Lung (tissue), 12 donors: ENCODE results near the gene DENND4B. TPM values are rescaled to one million over a fixed set of nuclear protein-coding genes. Genes with fewer than 3 reads are reported as not detected.

Experiments
- ATAC-seq: fragments of 200-7000 bp; cut with Tn5 transposase; one replicate; pipeline ENCODE4 v1.9.1; 2020; ENCODE audit warnings: moderate number of reproducible peaks; ENCODE audit not compliant: insufficient read depth, low FRiP score
- DNase-seq, 3 donors: peaks; one replicate each; pipeline ENCODE4 v3.0.0-alpha.2; 2013 to 2017
- H3K27ac ChIP-seq, 2 donors: one replicate each; pipeline ENCODE4 v1.5.1; 2013; ENCODE audit warnings: mild to moderate bottlenecking in 2 of 2, moderate library complexity in 2 of 2, control low read depth in 1 of 2, inconsistent platforms in 1 of 2, low read depth in 1 of 2, low read length in 1 of 2
- H3K27me3 ChIP-seq, 3 donors: one replicate each; pipeline ENCODE4 v1.5.1; 2013; ENCODE audit warnings: low read length in 2 of 3; ENCODE audit not compliant: control insufficient read depth in 3 of 3, insufficient read depth in 3 of 3
- H3K36me3 ChIP-seq, 4 donors: one replicate each; pipeline ENCODE4 v1.5.1; 2013; ENCODE audit warnings: low read length in 4 of 4, mild to moderate bottlenecking in 1 of 4, moderate library complexity in 1 of 4; ENCODE audit not compliant: control insufficient read depth in 4 of 4, insufficient read depth in 4 of 4
- H3K4me1 ChIP-seq, 5 donors: one replicate each; pipeline ENCODE4 v1.5.1; 2013; ENCODE audit warnings: low read length in 5 of 5, mild to moderate bottlenecking in 2 of 5, moderate library complexity in 1 of 5; ENCODE audit not compliant: control insufficient read depth in 5 of 5, insufficient read depth in 5 of 5
- H3K4me3 ChIP-seq: one replicate; pipeline ENCODE4 v1.5.1; 2013; ENCODE audit warnings: mild to moderate bottlenecking, control low read depth, moderate library complexity
- H3K9ac ChIP-seq, 2 donors: one replicate each; pipeline ENCODE4 v1.5.1; 2013; ENCODE audit warnings: low read length in 2 of 2, control low read depth in 1 of 2; ENCODE audit not compliant: insufficient read depth in 1 of 2
- H3K9me3 ChIP-seq, 4 donors: one replicate each; pipeline ENCODE4 v1.5.1; 2013; ENCODE audit warnings: low read length in 3 of 4, mild to moderate bottlenecking in 1 of 4, moderate library complexity in 1 of 4; ENCODE audit not compliant: control insufficient read depth in 4 of 4, insufficient read depth in 3 of 4
- CTCF ChIP-seq: IDR thresholded peaks from 2 replicates; pipeline ENCODE4 v1.5.1; 2012; ENCODE audit warnings: mild to moderate bottlenecking; ENCODE audit errors: control extremely low read depth, extremely low read depth
- WGBS, 2 donors: extraction: QIAGEN DNeasy Blood & Tissue Kit; methylation state at CpG; one replicate each; pipeline ENCODE4 v1.1.7; 2013; 5-methylcytosine and 5-hydroxymethylcytosine counted together
- polyA plus RNA-seq, 2 donors: library from polyadenylated mRNA; stranded (reverse); fragments of 200-250 nt; gene quantifications; one replicate each; pipeline ENCODE4 v1.2.1, GENCODE V29; 2013
- total RNA-seq, 2 donors: library from RNA; depleted of rRNA in 1 of 2; stranded (reverse); fragments of >200 nt in 1 of 2; gene quantifications; one replicate each; pipeline ENCODE4 v1.2.1, GENCODE V29; 2014 to 2021
- donor health status: control.
- donor health status: control.
- donor health status: Bipolar disorder and iron deficiency.
- donor health status: healthy.
- donor health status: DM: yes; HTN: yes; CAD: no.

The DENND4B gene
- total and polyA plus RNA-seq, 4 donors = 40.5 to 84.7 (median 59.4) TPM

DNA sequence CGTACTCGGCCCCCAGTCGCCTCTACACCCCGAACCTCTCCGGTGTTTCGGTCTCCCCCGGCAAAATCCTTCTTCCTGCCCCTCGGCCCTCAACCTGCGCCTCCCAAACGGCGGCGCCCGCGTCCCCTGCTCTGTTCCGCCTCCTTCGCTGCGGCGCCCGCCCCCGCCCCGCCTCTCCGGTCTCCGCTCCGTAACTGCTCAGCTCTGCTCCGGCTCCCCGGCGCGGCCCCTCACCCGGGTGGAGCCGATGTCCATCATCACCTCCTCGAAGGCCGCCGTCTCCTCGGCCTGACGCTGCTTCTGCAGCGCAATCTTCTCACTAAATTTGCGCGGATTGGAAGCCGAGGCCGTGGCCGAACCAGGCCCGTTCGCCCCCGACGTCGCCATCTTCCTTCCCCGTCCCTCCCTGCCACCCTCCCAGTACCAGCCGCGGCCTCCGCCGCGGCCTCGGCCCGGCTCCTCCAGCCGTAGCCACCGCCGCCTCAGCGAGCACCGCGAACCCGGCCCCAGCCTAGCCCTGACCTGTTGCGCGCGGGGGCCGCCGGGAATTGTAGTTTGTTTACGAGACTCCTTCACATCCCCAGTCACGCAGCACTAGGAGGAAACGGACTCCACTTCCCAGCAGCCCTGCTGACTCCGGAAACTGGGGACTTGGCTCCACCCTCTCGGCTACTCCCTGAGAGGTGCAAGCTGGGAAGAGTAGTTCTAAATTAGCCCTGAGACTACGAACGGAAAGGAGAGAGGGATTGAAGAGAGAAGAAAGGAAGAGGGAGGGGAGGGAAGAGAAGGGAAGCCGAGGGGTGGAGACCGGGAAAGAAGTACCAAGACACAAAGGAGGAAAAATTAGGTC is 11.8 kb upstream of the DENND4B start, which contains the start of gene CRTC2:
CRTC2 (minus strand) TSS at position 502 of the 850 bp plus-strand sequence; CDS start at position 387, 115 bp downstream.
- H3K4me3 ChIP-seq = peak within 1 kb of the TSS; percentile 72
- no peaks in the 10 kb centered on the region for H3K27me3 ChIP-seq
- peaks cover 14 to 47% (median 20%) of the 10 kb centered on the region in 5 donors for H3K4me1 ChIP-seq
- DNase-seq = peak; percentile 99
- no peaks in the 10 kb centered on the region for H3K9me3 ChIP-seq
- no peak for TF ChIP-seq CTCF
- peaks cover 2 to 24% (median 10%) of the 10 kb centered on the region in 4 donors for H3K36me3 ChIP-seq
- WGBS, 2 donors = 0% methylated on average over 64 to 74 of the region's 75 CpGs
- H3K9ac ChIP-seq = peak within 1 kb of the TSS; percentile 80 to 82
- peak within 1 kb of the TSS; percentile 88 to 94 for H3K27ac ChIP-seq
- ATAC-seq = peak; percentile 94

- TF ChIP-seq CTCF = no peak
- no peak for ATAC-seq
- peak overlapping the region; percentile 88 to 94 for H3K27ac ChIP-seq
These were observed 11.2 kb upstream of the DENND4B start for GRCh38 chr1:153957744-153958110.

GRCh38 chr1:153956997-153957715 is 10.6 kb upstream of the DENND4B start:
- H3K4me1 ChIP-seq = peaks cover 11 to 38% (median 15%) of the 10 kb centered on the region in 5 donors
- peak overlapping the region; percentile 88 to 94 for H3K27ac ChIP-seq
- peak overlapping the region; percentile 72 for H3K4me3 ChIP-seq
- peak overlapping the region; percentile 80 to 82 for H3K9ac ChIP-seq
- peaks cover 4 to 32% (median 16%) of the 10 kb centered on the region in 4 donors for H3K36me3 ChIP-seq
- DNase-seq (no peak), ATAC-seq (no peak)
- 32 to 34% methylated on average over 6 of the region's 6 CpGs for WGBS, 2 donors
- no peak for TF ChIP-seq CTCF
- H3K9me3 ChIP-seq = no peaks in the 10 kb centered on the region
- no peaks in the 10 kb centered on the region for H3K27me3 ChIP-seq

More at GRCh38 chr1:153957744-153958110, 11.2 kb upstream of the DENND4B start:
- no peaks in the 10 kb centered on the region for H3K27me3 ChIP-seq
- no peaks in the 10 kb centered on the region for H3K9me3 ChIP-seq
- peaks cover 14 to 44% (median 20%) of the 10 kb centered on the region in 5 donors for H3K4me1 ChIP-seq
- H3K9ac ChIP-seq = peak overlapping the region; percentile 80 to 82
- DNase-seq = peak in 1 of 3 donors; percentile 40
- 0% methylated on average over 13 of the region's 13 CpGs for WGBS, 2 donors
- peaks cover 2 to 26% (median 10%) of the 10 kb centered on the region in 4 donors for H3K36me3 ChIP-seq
- H3K4me3 ChIP-seq = peak overlapping the region; percentile 72
